ENCODE measurements around the gene ZMIZ1.
A peak's percentile ranks its signal among the peaks of the same experiment; 100 is the strongest.

The ZMIZ1 gene

GRCh38 chr10:79238606-79239005, 169.8 kb downstream of the ZMIZ1 start:
- Histone ChIP-seq H3K27me3 (replicated peaks) (no peaks in the 10 kb centered on the region), H3K27ac (no peak overlapping the region), H3K36me3 (replicated peaks) (no peaks in the 10 kb centered on the region), H3K4me3 (ENCODE audit: low read depth, low read length) (no peak overlapping the region)
- no peak for DNase-seq
- in situ Hi-C loops (cut with HindIII; ENCODE audit: low pct_ligation_motif_present, low sequenced_read_pairs), result no loop called here
- TF ChIP-seq, protein P1, sequence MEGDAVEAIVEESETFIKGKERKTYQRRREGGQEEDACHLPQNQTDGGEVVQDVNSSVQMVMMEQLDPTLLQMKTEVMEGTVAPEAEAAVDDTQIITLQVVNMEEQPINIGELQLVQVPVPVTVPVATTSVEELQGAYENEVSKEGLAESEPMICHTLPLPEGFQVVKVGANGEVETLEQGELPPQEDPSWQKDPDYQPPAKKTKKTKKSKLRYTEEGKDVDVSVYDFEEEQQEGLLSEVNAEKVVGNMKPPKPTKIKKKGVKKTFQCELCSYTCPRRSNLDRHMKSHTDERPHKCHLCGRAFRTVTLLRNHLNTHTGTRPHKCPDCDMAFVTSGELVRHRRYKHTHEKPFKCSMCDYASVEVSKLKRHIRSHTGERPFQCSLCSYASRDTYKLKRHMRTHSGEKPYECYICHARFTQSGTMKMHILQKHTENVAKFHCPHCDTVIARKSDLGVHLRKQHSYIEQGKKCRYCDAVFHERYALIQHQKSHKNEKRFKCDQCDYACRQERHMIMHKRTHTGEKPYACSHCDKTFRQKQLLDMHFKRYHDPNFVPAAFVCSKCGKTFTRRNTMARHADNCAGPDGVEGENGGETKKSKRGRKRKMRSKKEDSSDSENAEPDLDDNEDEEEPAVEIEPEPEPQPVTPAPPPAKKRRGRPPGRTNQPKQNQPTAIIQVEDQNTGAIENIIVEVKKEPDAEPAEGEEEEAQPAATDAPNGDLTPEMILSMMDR (IDR thresholded peaks at IDR 0.05; ENCODE audit: low read depth, low read length, missing control alignments), result no peak

GRCh38 chr10:79239275-79239779, 170.6 kb downstream of the ZMIZ1 start:
- Histone ChIP-seq H3K4me3 (ENCODE audit: low read depth, low read length) (no peak overlapping the region), H3K27ac (no peak overlapping the region), H3K36me3 (replicated peaks) (no peaks in the 10 kb centered on the region), H3K27me3 (replicated peaks) (no peaks in the 10 kb centered on the region)
- DNase-seq, result no peak
- in situ Hi-C loops (cut with HindIII; ENCODE audit: low pct_ligation_motif_present, low sequenced_read_pairs), result no loop called here
- TF ChIP-seq, protein P1 (IDR thresholded peaks at IDR 0.05; ENCODE audit: low read depth, low read length, missing control alignments), result no peak

- in situ Hi-C loops (cut with HindIII; ENCODE audit: low pct_ligation_motif_present, low sequenced_read_pairs), result no loop called here
- Histone ChIP-seq H3K27ac (no peak overlapping the region), H3K36me3 (replicated peaks) (no peaks in the 10 kb centered on the region), H3K27me3 (replicated peaks) (no peaks in the 10 kb centered on the region), H3K4me3 (ENCODE audit: low read depth, low read length) (no peak overlapping the region)
- TF ChIP-seq, protein P1 (IDR thresholded peaks at IDR 0.05; ENCODE audit: low read depth, low read length, missing control alignments), result no peak
- no peak for DNase-seq
Observed at GRCh38 chr10:79239924-79240581, 171.3 kb downstream of the ZMIZ1 start.

DNA sequence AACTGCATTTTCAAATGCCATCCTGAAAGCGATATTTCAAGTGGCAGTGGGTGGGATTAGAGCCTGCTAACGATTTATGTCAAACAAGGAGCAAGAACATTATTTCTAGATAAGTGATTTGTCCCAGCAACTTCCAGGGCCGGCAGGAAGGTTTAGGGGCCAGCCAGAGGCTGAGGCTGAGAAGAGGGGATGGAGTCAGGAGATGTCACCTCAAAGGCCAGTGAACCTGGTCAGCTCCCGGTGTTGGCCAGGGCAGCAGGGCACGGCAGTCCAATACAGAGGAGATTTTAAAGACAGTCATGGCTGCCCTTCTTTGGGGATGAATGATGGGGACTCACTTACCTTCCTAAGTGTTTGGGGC, 172.8 kb downstream of the ZMIZ1 start:
- Histone ChIP-seq H3K4me3 (ENCODE audit: low read depth, low read length) (no peak overlapping the region), H3K36me3 (replicated peaks) (no peaks in the 10 kb centered on the region), H3K27ac (no peak overlapping the region), H3K27me3 (replicated peaks) (no peaks in the 10 kb centered on the region)
- in situ Hi-C loops (cut with HindIII; ENCODE audit: low pct_ligation_motif_present, low sequenced_read_pairs), result no loop called here
- DNase-seq, result no peak
- TF ChIP-seq, protein P1 (IDR thresholded peaks at IDR 0.05; ENCODE audit: low read depth, low read length, missing control alignments), result no peak

DNA sequence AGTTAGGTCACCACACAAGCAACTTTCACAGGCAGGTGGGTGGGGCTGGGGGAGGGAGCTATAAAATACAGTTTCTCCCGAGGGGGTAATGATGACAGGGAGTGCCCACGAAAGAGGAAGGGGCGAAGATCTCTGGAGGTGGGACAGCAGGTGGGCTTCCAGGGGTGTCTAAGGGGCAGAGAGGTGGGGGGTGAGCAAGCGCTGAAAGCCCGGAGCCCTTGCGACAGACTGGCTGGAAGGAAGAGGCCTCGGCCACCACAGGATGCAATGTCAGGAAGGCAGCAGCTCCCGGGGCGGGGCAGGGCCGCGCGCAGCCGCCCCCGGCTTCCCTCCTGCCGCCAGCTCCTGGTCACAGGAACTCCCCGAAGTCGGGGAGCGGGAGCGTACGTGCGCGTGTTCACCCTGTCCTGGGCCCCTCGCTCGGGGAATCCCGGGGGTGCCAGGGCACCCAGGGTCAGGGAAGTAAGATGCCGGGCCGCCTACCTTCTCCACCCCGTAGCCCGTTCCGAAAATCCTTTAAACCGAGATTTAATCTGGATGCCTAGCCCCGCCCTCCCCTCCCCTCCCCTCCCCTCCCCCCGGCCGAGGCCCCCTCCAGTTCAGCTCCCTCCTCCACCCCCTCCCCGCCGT, 173.3 kb downstream of the ZMIZ1 start:
- H3K36me3 ChIP-seq (replicated peaks), result no peaks in the 10 kb centered on the region
- H3K4me3 ChIP-seq (ENCODE audit: low read depth, low read length), result peak overlapping the region; percentile 51
- no peak for DNase-seq
- in situ Hi-C loops (cut with HindIII; ENCODE audit: low pct_ligation_motif_present, low sequenced_read_pairs), result no loop called here
- TF ChIP-seq, protein P1 (IDR thresholded peaks at IDR 0.05; ENCODE audit: low read depth, low read length, missing control alignments), result no peak
- H3K27ac ChIP-seq, result no peak overlapping the region
- H3K27me3 ChIP-seq (replicated peaks), result no peaks in the 10 kb centered on the region

Measured in brain microvascular endothelial cell (primary cell).